Smooth muscle cell (in vitro differentiated cells): ENCODE measurements around the gene UCKL1. TPM values are rescaled to one million over a fixed set of nuclear protein-coding genes. Genes with fewer than 3 reads are reported as not detected.

Experiments used
- DNase-seq: peaks from one replicate; lab custom pipeline; 2025; ENCODE audit not compliant: unreplicated experiment; lab: John Stamatoyannopoulos, UW
- H2AFZ ChIP-seq: fragments of 200-600 bp; sonication (generic); 2 replicates; pipeline ENCODE4 v1.6.0; 2016; ENCODE audit warnings: antibody characterized with exemption, low read depth, mild to moderate bottlenecking
- H3F3A ChIP-seq: fragments of 200-600 bp; sonication (generic); 2 replicates; pipeline ENCODE4 v1.6.0; 2017; ENCODE audit warnings: antibody characterized with exemption, low read depth
- H3K27ac ChIP-seq: fragments of 200-600 bp; sonication (generic); 2 replicates; pipeline ENCODE4 v1.5.1; 2016; ENCODE audit warnings: low read depth, mild to moderate bottlenecking
- H3K27me3 ChIP-seq: fragments of 200-600 bp; sonication (generic); 2 replicates; pipeline ENCODE4 v1.6.1; 2016; ENCODE audit warnings: low read depth, mild to moderate bottlenecking
- H3K36me3 ChIP-seq: fragments of 200-600 bp; sonication (generic); 2 replicates; pipeline ENCODE4 v1.5.1; 2016; ENCODE audit warnings: low read depth
- H3K4me1 ChIP-seq: fragments of 200-600 bp; sonication (generic); 2 replicates; pipeline ENCODE4 v1.5.1; 2016; ENCODE audit warnings: low read depth
- H3K4me2 ChIP-seq: fragments of 200-600 bp; sonication (generic); 2 replicates; pipeline ENCODE4 v1.6.0; 2016; ENCODE audit warnings: mild to moderate bottlenecking
- H3K4me3 ChIP-seq: fragments of 200-600 bp; sonication (generic); 2 replicates; pipeline ENCODE4 v1.5.1; 2016; ENCODE audit warnings: mild to moderate bottlenecking
- H3K79me2 ChIP-seq: fragments of 200-600 bp; sonication (generic); 2 replicates; pipeline ENCODE4 v1.6.0; 2016; ENCODE audit warnings: low read depth, mild to moderate bottlenecking
- H3K9ac ChIP-seq: fragments of 200-600 bp; sonication (generic); 2 replicates; pipeline ENCODE4 v1.6.0; 2016; ENCODE audit warnings: low read depth
- H3K9me3 ChIP-seq: fragments of 200-600 bp; sonication (generic); replicated peaks from 2 replicates; pipeline ENCODE4 v1.5.1; 2016; ENCODE audit warnings: low read depth
- H4K20me1 ChIP-seq: fragments of 200-600 bp; sonication (generic); 2 replicates; pipeline ENCODE4 v1.6.0; 2016; ENCODE audit warnings: low read depth
- WGBS: methylation state at CpG from one replicate; pipeline ENCODE4 v1.1.7; 2016; ENCODE audit warnings: low lambda C conversion rate; 5-methylcytosine and 5-hydroxymethylcytosine counted together
- polyA plus RNA-seq: library from polyadenylated mRNA; unstranded; fragments of >200 nt; fragmentation: Nextera tagmentation; extraction: Ambion mirVana; gene quantifications from 2 replicates; pipeline ENCODE4 v1.2.1, GENCODE V29; 2016
- total RNA-seq: library from RNA; depleted of rRNA; stranded (reverse); fragments of >200 nt; gene quantifications from 2 replicates; pipeline ENCODE4 v1.2.3, GENCODE V29; 2014
- TF ChIP-seq, protein P1 (sequence below): fragments of 200-600 bp; sonication (generic); IDR thresholded peaks from 2 replicates; pipeline ENCODE4 v1.5.1; 2017; ENCODE audit warnings: borderline replicate concordance, mild to moderate bottlenecking, antibody characterized with exemption; ENCODE audit not compliant: insufficient read depth, poor library complexity, severe bottlenecking

UCKL1 gene
- total and polyA plus RNA-seq, 2 experiments from 2014 or later, result 17.2 to 22.6 TPM

DNA sequence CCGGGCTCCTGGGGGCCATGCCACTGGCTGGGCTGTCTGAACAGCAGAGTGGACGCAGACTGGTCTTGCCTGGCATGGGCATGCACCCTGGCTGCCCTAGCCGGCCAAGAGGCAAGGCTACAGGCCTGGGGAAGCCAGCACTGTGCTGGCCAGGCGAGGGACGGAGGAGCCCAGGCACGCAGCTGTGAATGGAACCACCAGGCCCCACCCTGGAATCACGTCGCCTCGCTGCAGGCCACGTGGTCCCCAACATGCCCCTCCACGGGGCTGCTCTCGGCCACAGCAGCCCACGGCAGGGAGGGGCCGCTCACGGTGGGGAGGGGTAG, 4.0 kb downstream of the UCKL1 start:
- H3K9me3 ChIP-seq, result no peaks in the 10 kb centered on the region
- H3K27ac ChIP-seq, result no peak overlapping the region
- H4K20me1 ChIP-seq, result peaks cover 85% of the 10 kb centered on the region
- H3K36me3 ChIP-seq, result no peaks in the 10 kb centered on the region
- no peak overlapping the region for H3K4me2 ChIP-seq
- no peaks in the 10 kb centered on the region for H3F3A ChIP-seq
- no peak for DNase-seq
- H3K27me3 ChIP-seq, result no peaks in the 10 kb centered on the region
- peaks cover 4% of the 10 kb centered on the region for H3K4me1 ChIP-seq
- H2AFZ ChIP-seq, result no peak overlapping the region
- 87% methylated on average over 15 of the region's 15 CpGs for WGBS
- H3K79me2 ChIP-seq, result peaks cover 64% of the 10 kb centered on the region
- H3K4me3 ChIP-seq, result no peak overlapping the region
- TF ChIP-seq, protein P1, sequence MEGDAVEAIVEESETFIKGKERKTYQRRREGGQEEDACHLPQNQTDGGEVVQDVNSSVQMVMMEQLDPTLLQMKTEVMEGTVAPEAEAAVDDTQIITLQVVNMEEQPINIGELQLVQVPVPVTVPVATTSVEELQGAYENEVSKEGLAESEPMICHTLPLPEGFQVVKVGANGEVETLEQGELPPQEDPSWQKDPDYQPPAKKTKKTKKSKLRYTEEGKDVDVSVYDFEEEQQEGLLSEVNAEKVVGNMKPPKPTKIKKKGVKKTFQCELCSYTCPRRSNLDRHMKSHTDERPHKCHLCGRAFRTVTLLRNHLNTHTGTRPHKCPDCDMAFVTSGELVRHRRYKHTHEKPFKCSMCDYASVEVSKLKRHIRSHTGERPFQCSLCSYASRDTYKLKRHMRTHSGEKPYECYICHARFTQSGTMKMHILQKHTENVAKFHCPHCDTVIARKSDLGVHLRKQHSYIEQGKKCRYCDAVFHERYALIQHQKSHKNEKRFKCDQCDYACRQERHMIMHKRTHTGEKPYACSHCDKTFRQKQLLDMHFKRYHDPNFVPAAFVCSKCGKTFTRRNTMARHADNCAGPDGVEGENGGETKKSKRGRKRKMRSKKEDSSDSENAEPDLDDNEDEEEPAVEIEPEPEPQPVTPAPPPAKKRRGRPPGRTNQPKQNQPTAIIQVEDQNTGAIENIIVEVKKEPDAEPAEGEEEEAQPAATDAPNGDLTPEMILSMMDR, result no peak
- no peak overlapping the region for H3K9ac ChIP-seq

DNA sequence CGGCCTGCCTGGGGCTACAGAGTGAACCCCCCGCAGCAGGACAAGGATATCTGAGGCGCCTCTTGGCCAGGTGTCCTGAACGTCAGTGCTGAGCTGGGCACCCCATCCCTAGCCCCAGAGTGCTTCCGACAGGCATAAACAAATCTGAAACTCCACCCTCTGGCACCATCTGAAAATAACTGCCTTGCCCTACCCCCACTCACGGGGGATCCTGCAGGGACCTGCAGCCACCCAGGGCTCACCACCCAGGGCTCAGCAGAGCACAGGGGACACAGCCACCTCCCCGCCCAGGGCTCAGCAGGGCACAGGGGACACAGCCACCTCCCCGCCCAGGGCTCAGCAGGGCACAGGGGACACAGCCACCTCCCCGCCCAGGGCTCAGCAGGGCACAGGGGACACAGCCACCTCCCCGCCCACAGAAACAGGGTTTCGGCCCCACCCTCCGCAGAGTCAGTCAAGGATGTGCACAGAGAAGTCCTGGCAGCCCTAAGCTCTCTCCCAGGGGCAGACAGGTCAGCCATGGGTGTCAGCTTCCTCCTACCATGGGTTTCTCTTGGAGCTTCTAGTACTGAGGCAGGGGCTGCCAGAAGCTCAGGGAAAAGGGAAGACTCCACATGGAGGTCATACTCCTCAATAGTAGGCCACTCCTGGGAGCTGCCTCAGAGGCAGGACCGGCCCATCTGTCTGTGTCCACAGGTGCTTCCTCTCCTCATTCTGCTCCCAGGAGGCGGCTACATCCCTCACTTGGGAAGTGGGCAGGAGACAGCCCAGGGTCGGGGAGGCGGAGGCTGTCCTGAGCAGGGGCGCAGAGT, 4.6 kb downstream of the UCKL1 start:
- Histone ChIP-seq H3K4me2 (no peak overlapping the region), H3K79me2 (peaks cover 68% of the 10 kb centered on the region), H3K9me3 (no peaks in the 10 kb centered on the region), H3K9ac (no peak overlapping the region), H3K4me3 (no peak overlapping the region), H2AFZ (no peak overlapping the region), H4K20me1 (peaks cover 91% of the 10 kb centered on the region), H3K36me3 (no peaks in the 10 kb centered on the region), H3F3A (no peaks in the 10 kb centered on the region), H3K27ac (no peak overlapping the region), H3K27me3 (no peaks in the 10 kb centered on the region), H3K4me1 (peaks cover 4% of the 10 kb centered on the region)
- WGBS, result 94% methylated on average over 17 of the region's 17 CpGs
- DNase-seq, result no peak
- TF ChIP-seq, protein P1, result no peak

DNA sequence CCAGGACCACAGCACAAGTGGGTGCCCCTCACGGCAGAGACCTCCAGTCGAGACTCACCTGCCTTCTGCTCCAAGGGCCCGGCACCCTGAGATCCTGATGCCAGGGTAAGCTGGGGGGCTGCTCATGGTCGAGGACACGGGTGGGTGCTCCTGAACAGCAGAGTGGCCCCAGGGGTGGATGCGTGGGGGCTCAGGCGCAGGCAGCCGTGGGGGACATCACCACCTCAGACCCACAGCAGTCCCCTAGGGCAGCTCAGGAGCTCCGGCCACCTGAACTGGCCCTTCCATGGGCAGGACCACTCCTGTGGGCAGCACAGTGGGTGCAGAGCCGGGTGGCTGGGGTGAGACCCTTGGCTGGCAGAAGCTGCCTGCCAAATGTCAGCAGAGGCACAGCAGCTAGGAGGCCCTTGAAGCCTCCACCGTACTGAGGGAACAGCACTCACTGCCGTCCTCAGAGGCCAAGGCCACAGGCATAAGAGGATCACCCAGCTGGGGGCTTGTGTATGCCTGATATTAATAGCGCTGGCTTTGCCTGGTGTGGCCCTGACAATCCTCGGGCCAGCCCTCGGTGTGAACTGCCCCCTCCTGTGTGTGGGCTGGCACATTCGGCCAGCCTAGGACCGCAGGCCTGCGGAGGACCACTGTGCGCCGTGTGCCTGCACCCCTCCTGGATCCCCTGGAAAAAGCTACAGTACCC, 5.4 kb downstream of the UCKL1 start:
- DNase-seq, result no peak
- TF ChIP-seq, protein P1, result no peak
- no peaks in the 10 kb centered on the region for H3K36me3 ChIP-seq
- 92% methylated on average over 20 of the region's 20 CpGs for WGBS
- H4K20me1 ChIP-seq, result peaks cover 98% of the 10 kb centered on the region
- no peaks in the 10 kb centered on the region for H3K27me3 ChIP-seq
- H2AFZ ChIP-seq, result no peak overlapping the region
- H3K4me1 ChIP-seq, result peaks cover 4% of the 10 kb centered on the region
- H3K79me2 ChIP-seq, result peaks cover 65% of the 10 kb centered on the region
- no peak overlapping the region for H3K9ac ChIP-seq
- no peaks in the 10 kb centered on the region for H3F3A ChIP-seq
- H3K27ac ChIP-seq, result no peak overlapping the region
- H3K4me2 ChIP-seq, result no peak overlapping the region
- no peaks in the 10 kb centered on the region for H3K9me3 ChIP-seq
- H3K4me3 ChIP-seq, result no peak overlapping the region
